Endometrium (tissue), 2 donors: ENCODE measurements around the gene GJB2.

Source experiments
- FAIRE-seq: peaks from 2 replicates; lab custom pipeline; 2012; peaks lifted over from hg19 to GRCh38; lab: Jason Lieb, UNC
- donor health status: control.
- donor health status: control.

Gene GJB2

DNA sequence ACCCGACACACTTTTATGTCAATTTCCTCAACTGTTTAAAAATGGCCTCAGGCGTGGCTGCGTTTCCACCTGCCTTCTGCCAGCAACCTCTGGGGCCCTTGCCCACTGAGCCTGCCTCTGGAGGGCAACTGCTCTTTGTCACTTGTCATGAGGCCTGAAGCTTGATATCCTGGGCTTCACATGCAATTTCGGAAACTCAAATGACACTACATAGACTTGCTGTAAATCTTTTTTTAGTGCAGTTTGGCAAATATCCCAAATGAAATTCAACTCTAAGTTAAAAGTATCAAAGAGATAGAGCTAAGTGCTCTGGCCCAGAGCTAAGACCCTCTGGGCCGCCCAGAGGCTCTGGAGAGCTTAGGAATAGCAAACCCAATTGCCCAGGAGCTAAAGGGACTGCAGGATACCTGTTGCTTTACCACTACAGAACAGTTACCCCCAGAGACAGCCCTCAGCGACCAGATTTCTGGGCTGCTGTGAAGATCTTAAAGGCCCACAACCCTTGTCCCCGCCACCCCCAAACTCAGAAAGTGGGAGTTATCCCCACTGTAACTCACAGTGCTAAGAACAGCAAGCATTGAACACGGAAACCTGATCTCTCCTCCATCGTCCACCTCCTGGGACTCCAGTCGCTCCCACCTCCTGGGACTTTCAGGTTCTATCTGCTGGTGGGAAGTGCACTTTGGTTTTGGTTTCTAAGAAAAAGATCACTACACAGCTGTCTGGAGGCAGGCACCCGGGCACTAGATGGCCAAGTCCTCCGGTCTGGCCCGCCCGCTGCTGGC, 51.3 kb downstream of the GJB2 start:
- no peak for FAIRE-seq

GRCh38 chr13:20140487-20140886, 52.3 kb downstream of the GJB2 start:
- FAIRE-seq: no peak

DNA sequence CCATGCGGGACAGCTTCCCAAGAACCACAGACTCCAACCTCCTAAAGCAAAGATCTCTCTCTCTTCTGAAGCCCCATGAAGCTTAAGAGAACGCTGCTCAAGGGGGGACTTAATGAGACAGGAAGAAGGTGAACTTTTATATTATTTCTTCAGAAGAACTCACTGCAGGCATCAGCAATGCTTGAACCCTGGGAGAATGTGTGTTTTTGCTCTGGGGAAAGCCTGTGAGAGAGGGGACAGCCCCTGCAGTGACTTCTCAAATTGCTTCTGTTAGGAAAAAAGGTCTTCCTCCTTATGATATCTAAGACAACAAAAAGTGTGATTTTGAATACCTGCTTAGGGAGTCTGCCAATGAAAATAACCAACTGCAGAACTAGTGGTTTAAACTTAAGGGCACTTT, 54.9 kb downstream of the GJB2 start:
- FAIRE-seq: no peak
